ENCODE results near the gene A1CF. TPM values are rescaled to one million over a fixed set of nuclear protein-coding genes. Genes with fewer than 3 reads are reported as not detected.

The A1CF gene
- total and polyA plus RNA-seq, 2 of the 8 experiments (the other 6 are each of a cell fraction or from before 2014, with no cell fraction given), result not detected

GRCh38 chr10:50794490-50794889, 90.9 kb downstream of the A1CF start (continued):
- TF ChIP-seq, protein P1, sequence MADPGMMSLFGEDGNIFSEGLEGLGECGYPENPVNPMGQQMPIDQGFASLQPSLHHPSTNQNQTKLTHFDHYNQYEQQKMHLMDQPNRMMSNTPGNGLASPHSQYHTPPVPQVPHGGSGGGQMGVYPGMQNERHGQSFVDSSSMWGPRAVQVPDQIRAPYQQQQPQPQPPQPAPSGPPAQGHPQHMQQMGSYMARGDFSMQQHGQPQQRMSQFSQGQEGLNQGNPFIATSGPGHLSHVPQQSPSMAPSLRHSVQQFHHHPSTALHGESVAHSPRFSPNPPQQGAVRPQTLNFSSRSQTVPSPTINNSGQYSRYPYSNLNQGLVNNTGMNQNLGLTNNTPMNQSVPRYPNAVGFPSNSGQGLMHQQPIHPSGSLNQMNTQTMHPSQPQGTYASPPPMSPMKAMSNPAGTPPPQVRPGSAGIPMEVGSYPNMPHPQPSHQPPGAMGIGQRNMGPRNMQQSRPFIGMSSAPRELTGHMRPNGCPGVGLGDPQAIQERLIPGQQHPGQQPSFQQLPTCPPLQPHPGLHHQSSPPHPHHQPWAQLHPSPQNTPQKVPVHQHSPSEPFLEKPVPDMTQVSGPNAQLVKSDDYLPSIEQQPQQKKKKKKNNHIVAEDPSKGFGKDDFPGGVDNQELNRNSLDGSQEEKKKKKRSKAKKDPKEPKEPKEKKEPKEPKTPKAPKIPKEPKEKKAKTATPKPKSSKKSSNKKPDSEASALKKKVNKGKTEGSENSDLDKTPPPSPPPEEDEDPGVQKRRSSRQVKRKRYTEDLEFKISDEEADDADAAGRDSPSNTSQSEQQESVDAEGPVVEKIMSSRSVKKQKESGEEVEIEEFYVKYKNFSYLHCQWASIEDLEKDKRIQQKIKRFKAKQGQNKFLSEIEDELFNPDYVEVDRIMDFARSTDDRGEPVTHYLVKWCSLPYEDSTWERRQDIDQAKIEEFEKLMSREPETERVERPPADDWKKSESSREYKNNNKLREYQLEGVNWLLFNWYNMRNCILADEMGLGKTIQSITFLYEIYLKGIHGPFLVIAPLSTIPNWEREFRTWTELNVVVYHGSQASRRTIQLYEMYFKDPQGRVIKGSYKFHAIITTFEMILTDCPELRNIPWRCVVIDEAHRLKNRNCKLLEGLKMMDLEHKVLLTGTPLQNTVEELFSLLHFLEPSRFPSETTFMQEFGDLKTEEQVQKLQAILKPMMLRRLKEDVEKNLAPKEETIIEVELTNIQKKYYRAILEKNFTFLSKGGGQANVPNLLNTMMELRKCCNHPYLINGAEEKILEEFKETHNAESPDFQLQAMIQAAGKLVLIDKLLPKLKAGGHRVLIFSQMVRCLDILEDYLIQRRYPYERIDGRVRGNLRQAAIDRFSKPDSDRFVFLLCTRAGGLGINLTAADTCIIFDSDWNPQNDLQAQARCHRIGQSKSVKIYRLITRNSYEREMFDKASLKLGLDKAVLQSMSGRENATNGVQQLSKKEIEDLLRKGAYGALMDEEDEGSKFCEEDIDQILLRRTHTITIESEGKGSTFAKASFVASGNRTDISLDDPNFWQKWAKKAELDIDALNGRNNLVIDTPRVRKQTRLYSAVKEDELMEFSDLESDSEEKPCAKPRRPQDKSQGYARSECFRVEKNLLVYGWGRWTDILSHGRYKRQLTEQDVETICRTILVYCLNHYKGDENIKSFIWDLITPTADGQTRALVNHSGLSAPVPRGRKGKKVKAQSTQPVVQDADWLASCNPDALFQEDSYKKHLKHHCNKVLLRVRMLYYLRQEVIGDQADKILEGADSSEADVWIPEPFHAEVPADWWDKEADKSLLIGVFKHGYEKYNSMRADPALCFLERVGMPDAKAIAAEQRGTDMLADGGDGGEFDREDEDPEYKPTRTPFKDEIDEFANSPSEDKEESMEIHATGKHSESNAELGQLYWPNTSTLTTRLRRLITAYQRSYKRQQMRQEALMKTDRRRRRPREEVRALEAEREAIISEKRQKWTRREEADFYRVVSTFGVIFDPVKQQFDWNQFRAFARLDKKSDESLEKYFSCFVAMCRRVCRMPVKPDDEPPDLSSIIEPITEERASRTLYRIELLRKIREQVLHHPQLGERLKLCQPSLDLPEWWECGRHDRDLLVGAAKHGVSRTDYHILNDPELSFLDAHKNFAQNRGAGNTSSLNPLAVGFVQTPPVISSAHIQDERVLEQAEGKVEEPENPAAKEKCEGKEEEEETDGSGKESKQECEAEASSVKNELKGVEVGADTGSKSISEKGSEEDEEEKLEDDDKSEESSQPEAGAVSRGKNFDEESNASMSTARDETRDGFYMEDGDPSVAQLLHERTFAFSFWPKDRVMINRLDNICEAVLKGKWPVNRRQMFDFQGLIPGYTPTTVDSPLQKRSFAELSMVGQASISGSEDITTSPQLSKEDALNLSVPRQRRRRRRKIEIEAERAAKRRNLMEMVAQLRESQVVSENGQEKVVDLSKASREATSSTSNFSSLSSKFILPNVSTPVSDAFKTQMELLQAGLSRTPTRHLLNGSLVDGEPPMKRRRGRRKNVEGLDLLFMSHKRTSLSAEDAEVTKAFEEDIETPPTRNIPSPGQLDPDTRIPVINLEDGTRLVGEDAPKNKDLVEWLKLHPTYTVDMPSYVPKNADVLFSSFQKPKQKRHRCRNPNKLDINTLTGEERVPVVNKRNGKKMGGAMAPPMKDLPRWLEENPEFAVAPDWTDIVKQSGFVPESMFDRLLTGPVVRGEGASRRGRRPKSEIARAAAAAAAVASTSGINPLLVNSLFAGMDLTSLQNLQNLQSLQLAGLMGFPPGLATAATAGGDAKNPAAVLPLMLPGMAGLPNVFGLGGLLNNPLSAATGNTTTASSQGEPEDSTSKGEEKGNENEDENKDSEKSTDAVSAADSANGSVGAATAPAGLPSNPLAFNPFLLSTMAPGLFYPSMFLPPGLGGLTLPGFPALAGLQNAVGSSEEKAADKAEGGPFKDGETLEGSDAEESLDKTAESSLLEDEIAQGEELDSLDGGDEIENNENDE (IDR thresholded peaks at IDR 0.05; ENCODE audit: insufficient replicate concordance, low read length), result no peak
- TF ChIP-seq SIN3A (conservative IDR thresholded peaks at IDR 0.05 in 1 of 2, IDR thresholded peaks at IDR 0.05 in 1 of 2; ENCODE audit: low read depth in 1 of 2, low read length in 2 of 2) (no peak), TEAD4 (IDR thresholded peaks at IDR 0.05; ENCODE audit: low read depth, low read length) (no peak), SIRT6 (IDR thresholded peaks at IDR 0.05; ENCODE audit: low read length) (no peak), NANOG (IDR thresholded peaks at IDR 0.05; ENCODE audit: insufficient read depth, low read depth, low read length, poor library complexity, severe bottlenecking) (no peak), TAF7 (optimal IDR thresholded peaks at IDR 0.05; ENCODE audit: borderline replicate concordance, low read depth, low read length) (no peak)
